DOHH2 (cell line): ENCODE results near the gene TEN1.

Source experiments
- H3F3A ChIP-seq: fragments of 200-600 bp; sonication (generic), shearing (Covaris generic); 2 replicates; pipeline ENCODE4 v1.6.0; 2016; ENCODE audit warnings: antibody characterized with exemption, mild to moderate bottlenecking; ENCODE audit not compliant: control insufficient read depth, insufficient read depth
- H3K27ac ChIP-seq: fragments of 200-600 bp; sonication (generic); 2 replicates; pipeline ENCODE4 v1.5.1; 2014; ENCODE audit warnings: low read depth, mild to moderate bottlenecking, low read length, moderate library complexity
- H3K27me3 ChIP-seq: fragments of 200-600 bp; sonication (generic); 2 replicates; pipeline ENCODE4 v1.6.1; 2014; ENCODE audit warnings: mild to moderate bottlenecking, low read length, mixed read lengths; ENCODE audit not compliant: control insufficient read depth
- H3K36me3 ChIP-seq: fragments of 200-600 bp; sonication (generic); 2 replicates; pipeline ENCODE4 v1.6.1; 2014; ENCODE audit warnings: mild to moderate bottlenecking, low read length, moderate library complexity, mixed read lengths; ENCODE audit not compliant: control insufficient read depth
- H3K4me1 ChIP-seq: fragments of 200-600 bp; sonication (generic); 2 replicates; pipeline ENCODE4 v1.6.1; 2014; ENCODE audit warnings: mild to moderate bottlenecking, low read length, mixed read lengths; ENCODE audit not compliant: control insufficient read depth
- H3K4me2 ChIP-seq: fragments of 200-600 bp; sonication (generic); 2 replicates; pipeline ENCODE4 v1.6.0; 2014; ENCODE audit warnings: mild to moderate bottlenecking, low read length, moderate library complexity
- H3K4me3 ChIP-seq: fragments of 200-600 bp; sonication (generic); 2 replicates; pipeline ENCODE4 v1.5.1; 2014; ENCODE audit warnings: mild to moderate bottlenecking, low read length, mixed read lengths
- H3K79me2 ChIP-seq: fragments of 200-600 bp; sonication (generic); 2 replicates; pipeline ENCODE4 v1.6.1; 2014; ENCODE audit warnings: mild to moderate bottlenecking, low read length, mixed read lengths; ENCODE audit not compliant: control insufficient read depth
- H3K9me2 ChIP-seq: fragments of 200-600 bp; sonication (generic); replicated peaks from 2 replicates; pipeline ENCODE4 v1.6.1; 2014; ENCODE audit warnings: mild to moderate bottlenecking, low read length, mixed read lengths; ENCODE audit not compliant: control insufficient read depth
- H3K9me3 ChIP-seq: fragments of 200-600 bp; sonication (generic); 2 replicates; pipeline ENCODE4 v1.6.1; 2014; ENCODE audit warnings: antibody characterized with exemption, low read length, mixed read lengths; ENCODE audit not compliant: control insufficient read depth, insufficient read depth
- H4K20me1 ChIP-seq: fragments of 200-600 bp; sonication (generic); 2 replicates; pipeline ENCODE4 v1.6.0; 2014; ENCODE audit warnings: low read depth, mild to moderate bottlenecking, antibody characterized with exemption, low read length, moderate library complexity; ENCODE audit not compliant: control insufficient read depth, insufficient read depth
- CTCF ChIP-seq: fragments of 200-600 bp; sonication (generic); IDR thresholded peaks from one replicate; pipeline ENCODE4 v1.5.1; 2014; ENCODE audit warnings: antibody characterized with exemption, mild to moderate bottlenecking, low read depth, low read length; ENCODE audit not compliant: poor library complexity, severe bottlenecking
- EZH2phosphoT487 ChIP-seq: fragments of 200-600 bp; sonication (generic); IDR thresholded peaks from 2 replicates; pipeline ENCODE4 v1.6.1; 2017; ENCODE audit warnings: borderline replicate concordance, mild to moderate bottlenecking, antibody characterized with exemption, low read length, moderate library complexity, mixed read lengths

TEN1 gene

DNA sequence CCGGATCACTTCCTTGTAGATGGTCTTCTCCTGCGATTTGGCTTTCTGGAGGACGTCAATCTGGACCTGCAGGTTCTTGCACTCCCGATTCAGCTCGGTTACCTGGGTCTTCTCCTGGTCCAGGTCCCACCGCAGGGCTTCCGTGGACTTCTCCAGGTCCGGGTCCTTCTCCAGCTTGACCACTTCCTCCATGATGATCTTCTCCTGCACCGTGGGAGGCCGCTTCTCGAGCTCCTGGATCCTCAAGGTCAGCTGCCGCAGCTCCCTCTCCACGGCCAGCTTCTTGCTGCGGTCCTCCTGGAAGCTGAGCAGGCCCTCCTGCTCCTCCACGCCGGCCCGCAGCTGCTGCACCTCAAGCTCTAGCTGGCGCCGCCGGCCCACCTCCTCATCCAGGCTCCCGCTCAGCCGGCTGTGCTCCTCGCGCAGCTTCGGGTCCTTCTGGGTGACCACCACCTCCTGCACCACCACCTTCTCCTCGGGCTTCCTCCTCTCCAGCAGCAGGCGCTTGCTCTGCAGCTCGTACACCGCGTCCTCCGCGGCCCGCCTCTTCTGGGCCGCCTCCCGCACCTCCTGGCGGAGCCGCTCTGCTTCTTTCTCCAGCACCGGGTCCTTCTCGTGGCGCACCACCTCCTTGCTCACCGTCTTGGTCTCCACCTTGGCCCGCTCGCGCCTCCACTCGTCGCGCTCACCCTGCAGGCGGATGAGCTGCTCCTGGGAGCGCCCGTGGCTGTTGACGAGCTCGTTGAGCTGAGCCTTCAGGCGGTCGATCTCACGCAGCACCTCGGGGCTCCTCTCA is 29.8 kb downstream of the TEN1 start:
- Histone ChIP-seq H3K4me1 (peaks cover under 1% of the 10 kb centered on the region; the same call in 1 of the 2 replicates), H4K20me1 (no peaks in the 10 kb centered on the region), H3K36me3 (0 out of 2 replicates have a peak, but pooled peaks cover 3% of the 10 kb centered on the region)

GRCh38 chr17:76009447-76009846 is 30.4 kb downstream of the TEN1 start:
- H3K9me2 ChIP-seq = no peaks in the 10 kb centered on the region
- TF ChIP-seq CTCF = no peak
- no peak for TF ChIP-seq EZH2phosphoT487
- H3K4me3 ChIP-seq = no peak overlapping the region
- no peaks in the 10 kb centered on the region for H4K20me1 ChIP-seq
- H3K79me2 ChIP-seq = no peaks in the 10 kb centered on the region
- no peak overlapping the region for H3K27ac ChIP-seq
- H3K4me1 ChIP-seq = peaks cover 6% of the 10 kb centered on the region; the same call in 1 of the 2 replicates
- no peaks in the 10 kb centered on the region for H3K27me3 ChIP-seq
- H3K9me3 ChIP-seq = no peaks in the 10 kb centered on the region
- no peaks in the 10 kb centered on the region for H3F3A ChIP-seq
- 0 out of 2 replicates have a peak, but pooled peaks cover 3% of the 10 kb centered on the region for H3K36me3 ChIP-seq
- no peak overlapping the region for H3K4me2 ChIP-seq

More for the DNA sequence above, 29.8 kb downstream of the TEN1 start:
- H3F3A ChIP-seq = no peaks in the 10 kb centered on the region
- no peak overlapping the region for H3K4me2 ChIP-seq
- TF ChIP-seq EZH2phosphoT487 (no peak), CTCF (no peak)
- H3K27ac ChIP-seq = no peak overlapping the region
- H3K9me3 ChIP-seq = no peaks in the 10 kb centered on the region
- no peaks in the 10 kb centered on the region for H3K79me2 ChIP-seq
- no peak overlapping the region for H3K4me3 ChIP-seq
- no peaks in the 10 kb centered on the region for H3K27me3 ChIP-seq
- no peaks in the 10 kb centered on the region for H3K9me2 ChIP-seq

GRCh38 chr17:76009969-76010661 is 31.1 kb downstream of the TEN1 start:
- no peak overlapping the region for H3K4me3 ChIP-seq
- no peaks in the 10 kb centered on the region for H3K9me3 ChIP-seq
- no peak overlapping the region for H3K27ac ChIP-seq
- no peaks in the 10 kb centered on the region for H3K79me2 ChIP-seq
- TF ChIP-seq CTCF = no peak
- H3K27me3 ChIP-seq = no peaks in the 10 kb centered on the region
- peaks cover 7% of the 10 kb centered on the region; the same call in 1 of the 2 replicates for H3K4me1 ChIP-seq
- no peaks in the 10 kb centered on the region for H3F3A ChIP-seq
- no peaks in the 10 kb centered on the region for H4K20me1 ChIP-seq
- H3K4me2 ChIP-seq = no peak overlapping the region
- H3K9me2 ChIP-seq = no peaks in the 10 kb centered on the region
- H3K36me3 ChIP-seq = no peaks in the 10 kb centered on the region
